Hematopoietic multipotent progenitor cell treated with erythropoietin and hydrocortisone succinate and interleukin-3 and kit ligand, for 17 days (in vitro differentiated cells): ENCODE measurements around the gene RPP25.

Experiments used
- DNase-seq: peaks from one replicate; pipeline ENCODE4 v3.0.0-alpha.2; 2015; ENCODE audit warnings: low spot score

The RPP25 gene

DNA sequence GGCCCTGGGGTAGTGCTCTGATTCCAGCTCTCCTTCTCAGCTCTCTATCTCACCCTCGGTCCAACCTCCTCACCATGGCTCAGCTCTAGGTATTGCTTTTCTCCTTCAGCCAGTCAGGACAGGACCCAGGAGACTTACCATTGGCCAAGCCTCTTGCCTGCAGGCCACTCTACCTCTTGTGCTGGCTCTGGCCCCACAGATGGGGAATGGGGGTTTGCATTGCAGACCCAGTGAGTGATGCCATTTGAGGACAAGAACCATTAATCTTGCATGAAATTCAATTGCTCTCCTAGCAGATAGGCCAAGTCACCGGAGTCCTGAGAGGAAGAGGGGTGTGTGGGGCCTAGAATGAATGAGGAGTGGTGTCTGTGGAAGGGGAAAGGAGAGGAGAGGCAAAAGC lies 6.1 kb upstream of the RPP25 start:
- DNase-seq: no peak

DNA sequence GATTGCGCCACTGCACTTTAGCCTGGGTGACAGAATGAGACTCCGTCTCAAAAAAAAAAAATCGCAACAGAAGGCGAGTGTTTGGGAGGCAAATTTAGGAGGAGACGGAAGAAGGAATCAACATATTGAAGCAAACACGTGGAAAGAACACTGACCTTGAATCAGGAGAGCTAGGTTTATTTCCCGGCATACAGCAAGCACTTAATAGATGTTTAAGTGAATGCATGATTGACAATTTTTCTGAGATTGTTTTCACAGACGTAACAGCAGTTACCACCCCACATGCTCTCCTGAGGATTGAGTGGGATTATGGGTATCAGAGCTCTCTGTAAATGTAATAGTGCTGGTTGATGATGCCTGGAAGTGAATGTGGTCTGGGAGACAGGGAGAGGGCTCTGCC lies 5.6 kb upstream of the RPP25 start:
- DNase-seq: no peak

DNA sequence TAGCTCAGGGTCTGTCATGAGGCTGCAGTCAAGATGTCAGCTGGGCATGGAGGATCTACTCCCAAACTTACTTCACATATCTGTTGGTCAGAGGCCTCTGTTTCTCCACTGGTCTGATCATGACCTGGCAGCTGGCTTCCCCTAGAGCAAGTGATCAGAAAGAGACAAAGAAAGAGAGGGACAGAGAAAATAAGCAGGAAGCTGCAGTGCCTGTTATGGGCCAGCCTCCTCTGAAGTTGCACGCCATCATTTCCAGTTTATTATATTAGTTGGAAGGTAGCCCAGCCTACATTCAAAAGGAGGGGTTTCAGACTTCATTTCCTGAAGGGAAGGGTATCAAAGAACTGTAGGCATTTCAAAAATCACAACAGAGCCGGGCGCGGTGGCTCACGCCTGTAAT lies 5.0 kb upstream of the RPP25 start:
- DNase-seq: no peak

DNA sequence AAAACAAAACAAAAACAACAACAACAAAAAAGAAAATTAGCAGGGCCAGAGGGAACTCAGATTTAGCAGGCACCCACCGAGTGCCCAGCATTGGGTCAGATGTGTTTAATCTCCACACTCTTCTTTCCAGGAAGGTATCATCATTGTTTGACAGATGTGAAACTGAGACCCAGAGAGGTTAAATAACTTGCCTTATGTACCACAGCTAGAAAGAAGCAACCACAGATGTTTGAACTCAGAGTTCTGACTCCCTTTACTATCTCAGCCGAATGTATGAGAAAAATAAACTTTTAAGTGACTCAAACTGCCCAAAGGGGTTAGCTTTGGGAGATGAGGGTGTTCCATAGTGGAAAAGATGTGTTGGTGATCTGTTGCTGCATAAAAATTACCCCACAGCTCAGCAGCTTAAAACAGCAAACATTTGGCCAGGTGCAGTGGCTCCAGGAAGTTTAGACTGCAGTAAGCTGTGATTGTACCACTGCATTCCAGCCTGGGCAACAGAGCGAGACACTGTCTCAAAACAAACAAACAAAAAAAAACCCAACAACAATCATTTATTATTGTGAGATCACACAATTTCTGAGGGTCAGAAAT lies 4.5 kb upstream of the RPP25 start:
- DNase-seq: no peak

DNA sequence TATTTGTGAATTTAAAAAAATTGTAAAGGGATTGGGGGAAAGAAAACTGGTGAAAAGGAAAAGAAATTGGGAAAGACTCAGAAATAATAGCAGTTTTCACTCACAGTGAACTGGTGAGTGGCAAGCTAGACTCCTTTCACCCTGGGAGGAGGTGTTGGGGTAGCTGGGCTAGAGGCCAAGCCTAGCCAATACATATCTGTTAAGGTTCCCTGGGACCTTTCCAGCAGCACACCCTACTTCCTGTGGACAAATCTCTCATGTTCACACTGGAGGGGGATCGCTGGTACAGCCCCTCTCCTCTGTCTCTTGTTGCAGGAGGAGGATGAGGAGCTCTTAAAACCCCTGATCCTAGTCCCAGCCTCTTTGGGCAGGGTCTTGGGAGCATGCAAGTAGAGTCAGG lies 3.7 kb upstream of the RPP25 start:
- no peak for DNase-seq

DNA sequence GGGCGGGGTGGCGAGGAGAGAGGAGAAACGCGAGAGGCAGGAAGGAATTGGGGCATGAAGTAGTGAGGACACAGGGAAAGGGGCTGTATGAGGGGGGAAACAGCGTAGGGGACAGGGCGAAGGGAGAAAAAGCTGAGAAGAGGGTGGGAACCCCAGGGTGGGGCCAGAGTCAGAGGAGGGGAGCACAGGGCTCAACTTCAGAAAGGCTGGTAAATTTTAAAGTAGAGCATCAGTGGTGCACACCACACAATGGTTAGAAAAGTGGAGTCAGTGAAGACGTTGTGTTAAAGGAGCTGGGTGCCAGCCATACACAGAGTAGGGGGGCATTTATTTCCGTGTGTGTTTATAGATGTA lies 3.0 kb upstream of the RPP25 start:
- no peak for DNase-seq

DNA sequence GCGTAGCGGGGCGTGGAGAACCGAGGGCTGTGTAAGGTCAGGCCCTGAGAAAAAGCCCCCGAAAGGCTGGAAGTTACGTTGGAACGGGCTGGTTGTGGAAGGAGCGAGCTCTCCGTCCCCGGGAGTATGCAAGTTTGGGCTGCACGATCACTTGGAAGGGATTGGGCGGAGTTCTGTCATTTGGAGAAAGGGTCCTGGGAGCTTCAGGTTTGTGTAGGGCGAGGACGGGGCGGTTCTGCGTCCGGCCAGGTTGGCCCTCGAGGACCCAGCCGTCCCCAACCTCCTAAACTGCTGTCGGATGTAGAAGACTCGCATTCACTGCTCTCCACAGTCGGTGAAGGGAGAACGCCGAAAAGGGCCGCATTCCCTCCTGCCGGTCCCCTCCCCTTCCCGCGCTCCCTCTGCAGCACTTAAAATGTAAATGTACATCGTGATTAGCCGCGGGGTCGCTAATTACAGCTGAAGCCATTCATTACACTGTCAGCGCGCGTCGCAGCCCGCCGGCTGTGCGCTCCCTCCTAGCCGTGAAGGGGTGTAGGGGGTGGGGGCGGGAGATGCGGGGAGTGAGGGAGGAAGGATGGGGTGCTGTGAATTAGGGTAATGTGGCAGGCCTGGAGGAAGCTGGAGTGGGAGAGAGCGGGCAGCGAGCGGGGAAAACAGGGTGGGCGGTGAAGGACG lies 2.5 kb upstream of the RPP25 start:
- no peak for DNase-seq

DNA sequence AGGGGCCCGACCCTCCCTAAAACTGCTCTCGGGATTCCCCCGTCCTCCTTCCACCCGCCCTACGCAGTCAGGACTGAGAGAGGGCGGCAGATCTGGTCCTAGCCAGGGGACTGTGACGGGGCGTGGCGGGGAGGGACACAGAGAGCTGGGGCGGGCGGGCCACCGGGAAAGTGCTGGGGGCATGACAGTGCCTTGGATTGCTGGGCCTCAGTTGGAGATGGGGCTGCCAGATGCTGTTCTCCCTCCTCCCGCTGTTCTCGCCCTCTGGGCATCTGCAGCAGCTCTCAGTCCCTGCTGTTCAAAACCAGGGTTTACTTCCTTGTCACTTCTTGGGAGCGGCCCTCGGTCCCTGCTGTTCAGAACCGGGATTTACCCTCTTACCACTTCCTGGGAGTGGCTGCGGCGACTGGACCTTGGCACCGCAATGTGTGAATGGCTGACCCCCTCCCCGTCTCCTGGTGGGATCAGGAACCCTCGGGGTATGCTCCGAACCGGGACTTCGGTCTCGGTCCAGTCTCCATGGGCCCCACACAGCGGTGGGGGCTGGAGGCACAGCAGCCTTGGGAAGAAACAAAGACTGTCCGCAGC lies 1.8 kb upstream of the RPP25 start:
- DNase-seq: no peak

DNA sequence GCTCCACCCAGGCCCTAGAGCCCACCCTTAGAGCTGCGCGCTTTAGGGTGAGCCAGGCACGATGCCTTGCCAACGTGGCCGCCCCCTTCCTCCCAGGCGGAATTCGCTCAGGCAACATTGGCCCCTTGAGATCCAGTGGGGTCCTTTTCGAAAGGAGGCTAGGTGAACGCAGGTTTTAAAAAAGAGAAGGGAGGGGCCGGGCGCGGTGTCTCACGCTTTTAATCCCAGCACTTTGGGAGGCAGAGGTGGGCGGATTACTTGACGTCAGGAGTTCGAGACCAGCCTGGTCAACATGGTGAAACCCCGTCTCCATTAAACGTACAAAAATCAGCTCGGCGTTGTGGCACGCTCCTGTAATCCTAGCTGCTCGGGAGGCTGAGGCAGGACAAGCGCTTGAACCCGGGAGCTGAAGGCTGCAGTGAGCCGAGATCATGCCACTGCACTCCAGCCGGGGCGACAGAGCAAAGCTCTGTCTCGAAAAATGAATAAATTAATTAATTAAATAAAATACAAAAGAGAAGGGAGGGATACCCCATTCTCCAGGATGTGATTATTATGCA lies 984 bp upstream of the RPP25 start:
- DNase-seq: no peak

DNA sequence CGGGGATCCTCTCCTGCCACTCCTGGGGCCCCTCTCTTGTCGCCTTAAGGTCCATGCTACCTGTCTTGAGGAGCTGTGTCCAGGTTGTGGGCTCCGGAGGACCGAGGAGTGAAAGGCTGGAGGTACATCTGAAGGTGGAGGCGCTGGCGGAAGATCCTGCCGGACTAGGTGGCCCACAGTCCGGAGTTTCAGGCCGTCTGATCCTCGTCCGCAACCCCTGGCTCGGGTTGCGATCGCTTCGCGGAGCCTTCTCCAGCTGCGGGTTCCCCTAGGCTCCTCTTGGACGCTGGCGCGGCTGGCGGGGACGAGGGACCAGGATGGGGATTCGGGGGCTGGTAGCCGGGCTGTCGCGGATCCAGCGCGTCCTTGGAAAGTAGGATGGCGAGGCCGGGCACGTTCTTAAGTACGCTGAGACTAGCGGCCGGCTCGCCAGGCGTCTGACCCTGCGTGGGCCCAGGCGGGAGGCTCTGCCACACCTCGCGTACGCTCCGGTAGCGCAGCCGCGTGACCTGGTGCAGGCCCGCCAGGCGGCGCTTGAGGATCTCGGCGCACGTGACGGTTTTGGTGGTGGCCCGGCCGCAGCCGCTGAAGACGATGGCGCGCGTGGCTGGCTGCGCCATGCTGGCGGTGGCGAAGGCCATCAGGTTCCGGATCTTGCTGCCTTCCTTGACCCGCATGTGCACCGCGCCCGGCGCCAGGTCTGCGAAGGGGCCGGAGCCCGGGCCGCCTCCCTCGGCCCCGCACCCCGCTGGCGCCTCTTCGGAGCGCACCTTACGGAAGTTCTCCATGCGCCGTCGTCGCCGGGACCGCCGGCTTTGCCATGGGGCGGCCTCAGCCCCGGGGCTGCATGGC lies 550 bp downstream of the RPP25 start:
- DNase-seq: peak; percentile 25

DNA sequence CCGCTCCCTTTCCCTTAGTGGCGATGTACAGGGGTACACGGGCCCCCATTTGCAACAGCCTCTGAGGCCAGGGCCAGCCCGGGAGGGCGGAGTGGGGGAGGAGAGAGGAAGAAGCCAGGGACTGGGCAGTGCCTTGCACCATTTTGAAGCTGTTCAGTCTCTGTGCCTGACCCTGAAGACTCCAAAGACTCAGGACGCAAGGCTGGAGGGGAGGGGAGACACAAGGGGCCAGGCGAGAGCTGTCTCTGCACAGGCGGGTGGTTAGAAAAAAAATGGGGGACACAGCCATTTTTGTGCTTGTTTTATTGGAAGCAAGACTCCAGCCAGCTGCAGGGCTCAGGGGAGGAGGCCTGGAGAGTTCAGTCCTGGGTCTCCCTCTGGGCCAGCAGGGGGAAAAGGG lies 1.6 kb downstream of the RPP25 start:
- no peak for DNase-seq

DNA sequence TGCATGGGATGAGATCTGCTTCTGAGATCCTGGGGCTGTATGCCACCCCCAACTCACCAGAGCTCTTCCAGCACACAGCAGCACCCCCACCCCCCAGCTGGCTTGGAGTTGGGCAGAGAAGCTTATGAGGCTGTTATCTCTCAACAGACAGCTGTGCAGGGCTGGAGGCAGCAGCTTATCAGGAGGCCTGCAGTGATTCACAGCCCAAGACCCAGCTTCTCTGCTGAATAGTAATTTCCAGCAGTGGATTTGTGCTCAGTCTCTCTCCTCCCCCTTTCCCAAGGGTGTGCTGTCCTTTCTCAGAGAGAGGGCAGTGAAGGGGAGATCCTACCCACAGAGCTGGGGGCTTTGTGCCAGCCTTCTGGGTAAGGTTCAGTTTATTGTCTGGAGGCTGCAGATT lies 2.1 kb downstream of the RPP25 start:
- DNase-seq: peak; percentile 57

DNA sequence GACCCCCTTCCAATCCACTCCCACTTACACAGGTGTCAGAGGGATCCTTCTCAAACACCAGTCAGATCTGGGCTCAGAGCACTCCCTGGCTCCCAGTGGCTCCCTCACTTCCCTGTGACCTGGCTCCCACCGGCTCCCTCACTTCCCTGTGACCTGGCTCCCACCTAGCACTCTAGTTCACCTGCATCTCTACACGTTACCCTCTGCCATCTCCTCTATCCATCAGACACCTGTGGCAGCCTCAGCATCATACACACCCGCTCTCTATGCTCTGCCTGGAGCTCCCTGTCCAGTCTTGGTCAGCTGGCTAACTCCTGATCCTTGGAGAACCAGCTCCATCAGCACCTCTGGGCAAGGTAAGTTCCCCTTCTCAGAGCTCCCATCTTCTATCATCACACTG lies 5.6 kb downstream of the RPP25 start:
- no peak for DNase-seq

DNA sequence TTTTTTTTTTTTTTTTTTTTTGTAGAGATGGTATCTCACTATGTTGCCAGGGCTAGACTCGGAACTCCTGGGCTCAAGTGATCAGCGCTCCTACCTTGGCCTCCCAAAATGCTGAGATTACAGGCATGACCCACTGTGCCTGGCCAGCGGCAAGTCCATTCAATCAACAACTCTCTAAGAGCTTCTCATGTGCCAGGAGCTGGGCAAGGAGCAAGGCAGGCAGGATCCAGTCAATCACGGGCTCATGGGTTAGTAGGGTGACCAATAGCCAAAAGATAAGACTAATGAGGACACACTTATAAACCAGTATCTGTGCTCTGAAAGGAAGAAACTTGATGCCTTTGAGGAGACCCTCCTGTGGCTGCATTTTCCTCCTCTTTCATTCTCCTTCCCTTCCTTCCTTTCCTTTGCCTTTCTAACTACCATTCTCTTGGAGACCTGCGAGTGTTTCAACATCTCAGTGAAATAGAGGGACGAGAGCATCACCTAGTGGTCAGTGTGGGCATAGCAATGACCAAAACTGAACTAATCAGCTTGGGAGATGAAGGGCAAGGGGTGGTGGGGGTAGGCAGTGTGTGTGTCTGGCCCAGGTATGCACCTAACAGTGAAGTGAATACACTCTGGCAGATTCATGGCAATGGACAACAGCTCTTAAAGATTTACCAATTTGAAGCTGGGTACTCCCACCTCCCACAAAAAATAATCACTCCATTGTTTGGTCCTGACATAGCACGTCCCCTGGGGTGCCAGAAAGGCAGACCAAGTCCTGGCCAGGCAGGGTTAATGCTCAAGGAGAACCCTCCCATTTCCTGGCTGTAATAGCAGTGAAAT lies 6.3 kb downstream of the RPP25 start:
- peak; percentile 84 for DNase-seq

DNA sequence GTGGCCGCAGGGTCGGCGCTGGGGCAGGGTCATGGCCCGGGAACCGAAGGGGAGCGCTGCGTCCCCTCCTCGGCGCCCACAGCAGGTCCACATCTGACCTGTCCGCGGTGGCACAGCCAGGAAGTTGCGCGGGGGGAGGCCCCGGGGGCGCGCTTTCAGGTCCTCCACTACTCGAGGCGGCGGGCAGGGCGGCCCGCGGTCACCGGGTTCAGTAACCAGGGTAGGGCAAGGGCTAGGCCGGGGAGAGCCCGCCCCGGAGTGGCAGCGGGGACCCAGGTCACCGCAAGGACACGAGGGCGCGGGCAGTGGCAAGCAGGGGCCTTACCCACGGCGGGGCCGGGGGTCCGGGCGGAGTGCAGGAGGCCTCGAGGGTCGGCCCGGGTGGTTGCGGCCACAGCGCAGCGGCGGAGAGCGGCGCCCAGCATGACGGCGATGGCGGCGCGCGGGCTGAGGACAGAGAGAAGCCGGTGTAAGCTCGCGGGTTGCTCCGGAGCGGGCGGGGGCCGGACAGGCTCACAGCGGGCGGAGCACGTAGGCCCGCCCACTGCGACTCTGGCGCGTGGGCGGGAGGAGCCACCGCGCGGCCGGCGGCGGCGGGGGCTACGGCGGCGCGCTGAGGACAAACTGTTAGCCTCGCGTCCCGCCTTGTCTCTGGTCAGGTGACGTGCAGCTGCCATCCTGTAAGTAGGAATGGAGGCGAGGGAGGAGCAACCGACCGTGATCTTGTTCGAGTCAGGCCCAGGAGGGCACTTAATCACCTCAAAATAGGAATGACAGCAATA lies 18.8 kb downstream of the RPP25 start, which contains the start of gene COX5A:
TSS of gene COX5A (minus strand) at position 484 of the 782 bp plus-strand sequence. CDS start at position 425, 59 bp downstream.
- peak; percentile 93 for DNase-seq

DNA sequence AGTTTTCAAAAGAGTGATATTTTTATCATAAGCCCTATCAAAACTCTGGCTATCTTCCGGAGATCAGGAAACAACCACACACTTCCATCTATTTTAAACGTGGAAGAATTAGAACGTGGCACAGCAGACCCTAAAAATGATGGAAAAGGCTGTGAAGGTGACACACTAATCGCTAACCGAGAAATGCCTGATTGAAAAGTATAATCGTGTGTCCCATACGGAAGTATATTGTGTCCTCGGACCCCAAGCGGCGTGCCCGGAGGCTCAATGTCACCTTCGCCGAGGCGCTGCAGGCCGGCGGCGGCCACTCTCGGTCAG lies 19.3 kb downstream of the RPP25 start:
- no peak for DNase-seq

DNA sequence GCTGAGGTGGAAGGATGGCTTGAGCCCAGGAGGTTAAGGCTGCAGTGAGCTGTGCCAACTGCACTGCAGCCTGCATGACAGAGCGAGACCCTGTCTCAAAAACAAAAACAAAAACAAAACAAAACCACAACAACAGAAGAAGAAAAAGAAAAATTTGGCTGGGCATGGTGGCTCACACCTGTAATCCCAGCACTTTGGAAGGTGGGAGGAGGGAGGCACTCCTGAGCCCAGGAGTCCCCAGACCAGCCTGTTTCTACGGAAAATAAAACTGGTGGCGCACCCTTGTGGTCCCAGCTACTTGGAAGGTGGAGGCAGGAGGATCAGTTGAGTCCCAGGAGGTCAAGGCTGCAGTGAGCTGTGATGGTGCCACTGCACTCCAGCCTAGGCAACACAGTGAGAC lies 21.4 kb downstream of the RPP25 start:
- DNase-seq: peak; percentile 33

DNA sequence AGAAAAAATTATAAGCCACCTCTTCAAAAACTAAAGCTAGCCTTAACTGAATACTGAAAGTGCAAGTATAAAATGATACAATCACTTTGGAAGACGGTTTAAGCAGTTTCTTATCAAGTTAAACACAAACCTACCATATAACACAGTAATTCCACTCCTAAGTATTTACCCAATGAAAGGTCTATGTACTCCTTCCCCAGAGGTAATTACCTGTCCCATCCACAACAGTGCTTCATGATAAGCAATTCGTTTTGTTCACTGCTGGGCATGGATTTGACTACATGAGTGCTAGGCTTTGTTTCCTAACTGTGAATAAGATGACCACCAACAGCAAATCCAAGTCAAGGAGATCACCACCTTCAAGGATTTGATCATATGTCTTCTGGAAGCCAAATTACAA lies 23.0 kb downstream of the RPP25 start:
- no peak for DNase-seq

DNA sequence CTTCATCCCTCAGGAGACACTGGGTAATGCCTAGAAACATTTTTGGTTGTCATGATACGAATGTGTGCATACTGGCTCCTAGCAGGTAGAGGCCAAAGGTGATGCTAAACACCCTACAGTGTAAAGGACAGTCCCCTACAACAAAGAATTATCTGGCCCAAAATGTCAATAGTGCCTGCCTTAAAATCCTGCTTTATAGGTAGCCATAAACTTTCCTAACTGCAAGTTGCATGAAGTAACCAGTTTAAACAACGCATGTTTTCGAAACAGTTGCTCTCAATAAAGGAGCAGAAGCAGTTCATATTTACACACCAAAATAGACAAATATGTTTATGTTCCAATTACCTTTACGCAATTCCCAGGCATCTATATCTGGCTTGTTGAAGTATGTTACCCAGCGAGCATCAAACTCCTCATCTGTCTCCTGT lies 27.8 kb downstream of the RPP25 start:
- DNase-seq: no peak

DNA sequence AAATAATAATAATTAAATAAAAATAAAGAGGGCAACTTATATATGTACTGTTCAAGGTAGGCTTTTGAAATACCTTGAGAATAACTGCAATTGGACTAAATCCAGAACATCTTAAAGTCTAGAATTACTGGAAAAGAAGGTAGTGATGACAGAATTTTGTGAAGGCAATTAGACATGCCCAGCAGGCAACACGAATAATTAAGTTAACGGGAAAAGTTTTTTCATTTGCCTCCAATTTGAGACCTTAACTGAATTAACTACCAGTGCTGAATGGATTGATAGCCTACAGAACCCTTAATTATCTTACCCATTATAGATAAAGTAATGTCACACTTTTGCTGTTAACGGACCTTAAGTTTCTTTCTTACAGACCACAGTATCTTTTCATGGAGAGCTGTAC lies 32.0 kb downstream of the RPP25 start:
- DNase-seq: peak; percentile 3

DNA sequence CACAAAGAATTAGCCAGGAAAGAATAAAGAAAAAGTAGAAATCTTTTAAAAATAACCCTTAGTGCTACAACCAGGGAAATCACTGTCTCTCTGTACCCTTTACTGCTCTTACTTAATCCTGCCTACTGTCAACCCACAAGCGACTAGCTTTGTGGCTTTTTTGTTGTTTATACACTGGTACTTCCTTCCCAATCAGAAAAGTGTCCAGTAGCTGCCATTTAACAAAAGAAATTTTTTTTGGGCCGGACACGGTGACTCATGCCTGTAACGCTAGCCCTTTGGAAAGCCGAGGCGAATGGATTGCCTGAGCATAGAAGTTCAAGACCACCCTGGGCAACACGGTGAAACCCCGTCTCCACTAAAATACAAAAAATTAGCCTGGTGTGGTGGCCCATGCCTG lies 36.1 kb downstream of the RPP25 start:
- no peak for DNase-seq
